Endothelial cell of umbilical vein (primary cell): ENCODE measurements around the gene MNAT1. TPM values are rescaled to one million over a fixed set of nuclear protein-coding genes. Genes with fewer than 3 reads are reported as not detected.
A peak's percentile ranks its signal among the peaks of the same experiment; 100 is the strongest.

ENCODE experiments used
- Bru-seq: library from RNA; stranded (reverse); fragments of 400-500 nt; gene quantifications from one replicate; lab custom pipeline; 2021; lab: Mats Ljungman, UMichigan
- BruChase-seq, 2 experiments: library from RNA; stranded (reverse); fragments of 400-500 nt; gene quantifications; one replicate each; lab custom pipeline; 2021; lab: Mats Ljungman, UMichigan
- BruUV-seq: library from RNA; stranded (reverse); fragments of 400-500 nt; replicated peaks from 2 replicates; lab custom pipeline; 2021; lab: Mats Ljungman, UMichigan
- CTCF ChIA-PET: fragments of 300-600, 350-600 bp; sonication (Branson Sonifier 250); formaldehyde crosslinking; loops from one replicate; lab custom pipeline; 2021; ENCODE audit warnings: antibody characterized with exemption, inconsistent platforms; lab: Charles Lee
- POLR2A ChIA-PET: fragments of 300-600, 350-600 bp; sonication (Branson Sonifier 250); formaldehyde crosslinking; loops from one replicate; lab custom pipeline; 2021; ENCODE audit warnings: antibody characterized with exemption, inconsistent platforms; lab: Charles Lee
- DNase-seq: peaks from one replicate; pipeline ENCODE4 v3.0.0-alpha.2; 2011; ENCODE audit warnings: low read depth, low spot score
- FAIRE-seq: peaks from 2 replicates; lab custom pipeline; 2011; peaks lifted over from hg19 to GRCh38; lab: Jason Lieb, UNC
- H2AFZ ChIP-seq: 2 replicates; pipeline ENCODE4 v1.6.0; 2012; ENCODE audit warnings: low read depth, low read length, control low read depth, inconsistent platforms
- H3K27ac ChIP-seq: 2 replicates; pipeline ENCODE4 v1.5.1; 2011; ENCODE audit warnings: low read depth, mild to moderate bottlenecking, control low read depth, low read length, moderate library complexity; ENCODE audit not compliant: insufficient read depth
- H3K27me3 ChIP-seq, 2 experiments: 2 replicates each; pipeline versions ENCODE4 v1.6.0 to v1.6.1; 2011; ENCODE audit warnings: low read length in 2 of 2, mixed read lengths in 1 of 2; ENCODE audit not compliant: control insufficient read depth in 2 of 2, insufficient read depth in 2 of 2
- H3K36me3 ChIP-seq, 2 experiments: 2 replicates in 1 of 2; 3 replicates in 1 of 2; pipeline ENCODE4 v1.5.1; 2011; ENCODE audit warnings: low read length in 2 of 2, mild to moderate bottlenecking in 1 of 2, moderate library complexity in 1 of 2; ENCODE audit not compliant: control insufficient read depth in 2 of 2, insufficient read depth in 2 of 2; ENCODE audit errors: extremely low read depth in 1 of 2
- H3K4me1 ChIP-seq: 3 replicates; pipeline ENCODE4 v1.5.1; 2011; ENCODE audit warnings: mild to moderate bottlenecking, low read length; ENCODE audit not compliant: control insufficient read depth, insufficient read depth; ENCODE audit errors: extremely low read depth
- H3K4me2 ChIP-seq: 2 replicates; pipeline ENCODE4 v1.6.1; 2011; ENCODE audit warnings: low read length, control low read depth, mixed read lengths; ENCODE audit not compliant: insufficient read depth
- H3K4me3 ChIP-seq, 3 experiments: fragments of 200-600 bp in 1 of 3; sonication (generic), shearing (Covaris generic) in 1 of 3; replicated peaks in 1 of 3; 2 replicates each; pipeline ENCODE4 v1.5.1; 2011 to 2016; ENCODE audit warnings: control low read depth in 3 of 3, low read length in 3 of 3, mild to moderate bottlenecking in 2 of 3, inconsistent platforms in 1 of 3, low read depth in 1 of 3, moderate library complexity in 1 of 3; ENCODE audit not compliant: insufficient read depth in 1 of 3
- H3K79me2 ChIP-seq: 2 replicates; pipeline ENCODE4 v1.6.0; 2012; ENCODE audit warnings: low read length, inconsistent platforms; ENCODE audit not compliant: control insufficient read depth, insufficient read depth
- H3K9ac ChIP-seq: replicated peaks from 2 replicates; pipeline ENCODE3; 2011; ENCODE audit warnings: low read length, control low read depth; ENCODE audit not compliant: insufficient read depth; ENCODE audit errors: extremely low read depth
- H3K9me1 ChIP-seq: replicated peaks from 3 replicates; pipeline ENCODE4 v1.6.0; 2011; ENCODE audit warnings: mild to moderate bottlenecking, low read length; ENCODE audit not compliant: control insufficient read depth, insufficient read depth; ENCODE audit errors: extremely low read depth
- H3K9me3 ChIP-seq: replicated peaks from 2 replicates; pipeline ENCODE4 v1.5.1; 2012; ENCODE audit warnings: low read length, inconsistent platforms; ENCODE audit not compliant: control insufficient read depth, insufficient read depth
- H4K20me1 ChIP-seq: replicated peaks from 2 replicates; pipeline ENCODE3; 2011; ENCODE audit warnings: mild to moderate bottlenecking, low read length; ENCODE audit not compliant: control insufficient read depth, insufficient read depth; ENCODE audit errors: extremely low read depth
- FOS ChIP-seq: IDR thresholded peaks from 2 replicates; pipeline ENCODE4 v1.6.1; 2011; ENCODE audit warnings: mild to moderate bottlenecking, low read length, moderate library complexity, borderline replicate concordance; ENCODE audit not compliant: insufficient read depth
- GATA2 ChIP-seq: IDR thresholded peaks from 2 replicates; pipeline ENCODE4 v1.7.0; 2011; ENCODE audit warnings: low read depth, mild to moderate bottlenecking, moderate library complexity, mixed read lengths, low read length; ENCODE audit not compliant: insufficient read length, insufficient read depth
- POLR2A ChIP-seq: IDR thresholded peaks from 2 replicates; pipeline ENCODE4 v1.6.1; 2012; ENCODE audit warnings: low read depth, mild to moderate bottlenecking, control low read depth, low read length
- POLR2AphosphoS5 ChIP-seq: IDR thresholded peaks from 2 replicates; pipeline ENCODE4 v1.6.1; 2012; ENCODE audit warnings: low read depth, mild to moderate bottlenecking, control low read depth, low read length, moderate library complexity; ENCODE audit not compliant: insufficient read depth
- dilution Hi-C: fragments of 300-500 bp; cut with MboI; formaldehyde crosslinking; loops from one replicate; pipeline ENCODE4 v1.15.0; 2019; ENCODE audit warnings: low sequenced_read_pairs; ENCODE audit not compliant: extremely low pct_ligation_motif_present
- intact Hi-C: fragments of 100-400 bp; cut with micrococcal nuclease; formaldehyde crosslinking; loops from one replicate; pipeline ENCODE4 v1.10.0; 2022
- long read RNA-seq: library from polyadenylated mRNA; stranded (forward); transcript quantifications from one replicate; pipeline ENCODE4 v2.0.0, GENCODE V29; 2021
- polyA minus RNA-seq, 3 experiments: library from RNA; depleted of rRNA, polyadenylated mRNA; stranded (reverse); fragments of >200 nt; gene quantifications; 1 replicate in 1 of 3; 2 replicates in 2 of 3; pipeline ENCODE4 v1.2.3, GENCODE V29; 2011
- polyA plus RNA-seq, 4 experiments: library from polyadenylated mRNA; depleted of rRNA in 3 of 4; stranded (reverse) in 3 of 4; unstranded in 1 of 4; fragments of >200 nt; gene quantifications; 2 replicates each; pipeline versions ENCODE4 v1.2.1 to v1.2.3, GENCODE V29; 2011 to 2012; ENCODE audit warnings: missing spikeins in 1 of 4
- total RNA-seq: library from RNA; stranded (reverse); gene quantifications from 2 replicates; pipeline ENCODE4 v1.2.3, GENCODE V29; 2021
- TF ChIP-seq, protein P1 (sequence below): IDR thresholded peaks from 2 replicates; pipeline ENCODE4 v1.6.1; 2011; ENCODE audit not compliant: insufficient read depth, insufficient read length

Gene MNAT1
- total RNA-seq (55.7 and 58.0 TPM in 2 replicates), polyA plus RNA-seq (32.9 and 35.7 TPM in 2 replicates), polyA minus RNA-seq (35.9 and 49.4 TPM in 2 replicates), Bru-seq, nascent RNA (percentile 89 among the genes with signal in this experiment), BruChase-seq, experiment 1, labeled RNA remaining after a 6-hour chase (percentile 68 among the genes with signal in this experiment), BruChase-seq, experiment 2, labeled RNA remaining after a 2-hour chase (percentile 73 among the genes with signal in this experiment)
- 50.8 and 52.6 TPM in 2 replicates for polyA plus RNA-seq (2011; cell fraction: cytosol; rRNA removed)
- polyA plus RNA-seq (2011; cell fraction: nucleus; rRNA removed), result 37.5 and 37.6 TPM in 2 replicates
- polyA plus RNA-seq (2012), result 37.0 and 59.1 TPM in 2 replicates
- 16.3 TPM for polyA minus RNA-seq (2011; cell fraction: cytosol; rRNA and poly(A)+ RNA removed)
- 91.2 and 106 TPM in 2 replicates for polyA minus RNA-seq (2011; cell fraction: nucleus; rRNA and poly(A)+ RNA removed)
- long read RNA-seq, transcript MNAT1-201 (8 exons, 2,635 nt), result major isoform, 104 of 128 reads
- long read RNA-seq, partial matches to known transcripts, result 3 of 128 reads
- long read RNA-seq, other reads (novel, unspliced or antisense), result 21 of 128 reads

DNA sequence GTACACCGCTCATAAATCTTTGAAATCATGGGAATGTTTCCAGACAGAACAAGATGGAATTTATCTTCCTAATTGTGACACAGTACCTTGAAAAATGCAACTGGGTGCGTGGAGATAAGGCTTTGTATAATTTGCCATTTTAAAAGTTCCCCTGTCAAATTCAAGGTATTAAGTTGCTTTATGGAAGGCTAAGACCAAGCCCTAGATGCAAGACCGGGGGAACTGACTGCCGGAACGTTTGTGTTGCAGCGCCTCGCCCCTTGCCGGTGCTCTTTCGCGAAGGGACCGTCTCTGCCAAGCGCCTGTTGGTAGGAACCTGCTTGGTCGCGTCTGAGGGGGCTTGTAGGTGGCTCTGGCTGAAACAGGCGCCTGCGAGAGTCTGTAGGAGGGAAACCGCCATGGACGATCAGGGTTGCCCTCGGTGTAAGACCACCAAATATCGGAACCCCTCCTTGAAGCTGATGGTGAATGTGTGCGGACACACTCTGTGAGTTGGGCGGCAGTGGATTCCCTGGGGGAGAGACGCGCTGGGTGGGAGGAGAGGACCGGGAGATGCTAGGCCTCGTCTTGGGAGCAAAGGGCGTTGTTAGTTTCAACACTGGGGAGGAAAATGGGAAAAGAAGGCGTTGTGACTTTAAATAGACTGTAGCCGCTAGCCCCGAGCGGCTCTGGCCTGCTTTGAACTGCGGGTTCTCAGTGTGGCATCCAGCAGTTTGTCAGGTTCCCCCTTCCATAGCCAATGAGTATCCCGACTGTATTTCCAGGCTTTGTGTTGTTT, at the start of gene MNAT1:
MNAT1 (plus strand) TSS at position 297 of the 778 bp plus-strand sequence; CDS start at position 399, 102 bp downstream.
- peaks cover 40% of the 10 kb centered on the region for H3K79me2 ChIP-seq
- POLR2A ChIA-PET, result no interaction called here

GRCh38 chr14:60686865-60687264, 47.7 kb upstream of the MNAT1 start:
- POLR2A ChIA-PET, result no interaction called here
- BruUV-seq, result no TSS peak
- no peak for DNase-seq
- H3K9me1 ChIP-seq, result no peaks in the 10 kb centered on the region
- no peaks in the 10 kb centered on the region for H4K20me1 ChIP-seq
- TF ChIP-seq FOS, result no peak
- TF ChIP-seq GATA2, result no peak
- TF ChIP-seq, protein P1, sequence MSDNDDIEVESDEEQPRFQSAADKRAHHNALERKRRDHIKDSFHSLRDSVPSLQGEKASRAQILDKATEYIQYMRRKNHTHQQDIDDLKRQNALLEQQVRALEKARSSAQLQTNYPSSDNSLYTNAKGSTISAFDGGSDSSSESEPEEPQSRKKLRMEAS, result no peak
- no peaks in the 10 kb centered on the region for H3K36me3 ChIP-seq
- intact Hi-C loops, result no loop called here
- H3K4me3 ChIP-seq, result no peak overlapping the region
- no peaks in the 10 kb centered on the region for H3K79me2 ChIP-seq
- H2AFZ ChIP-seq, result no peak overlapping the region
- no peak overlapping the region for H3K27ac ChIP-seq
- dilution Hi-C loops, result no loop called here
- no peaks in the 10 kb centered on the region for H3K27me3 ChIP-seq
- H3K4me2 ChIP-seq, result no peak overlapping the region
- H3K9ac ChIP-seq, result no peak overlapping the region
- no peaks in the 10 kb centered on the region for H3K9me3 ChIP-seq
- no peaks in the 10 kb centered on the region for H3K4me1 ChIP-seq
- no peak for FAIRE-seq
- CTCF ChIA-PET, result no interaction called here

More for the DNA sequence above, at the start of gene MNAT1:
- peaks cover 16% of the 10 kb centered on the region for H3K4me1 ChIP-seq
- FAIRE-seq (peak; percentile 86), DNase-seq (peak; percentile 90)
- no peaks in the 10 kb centered on the region for H4K20me1 ChIP-seq
- H3K4me3 ChIP-seq, result peak within 1 kb of the TSS; percentile 38 to 75 (median 59)
- TF ChIP-seq GATA2, result no peak
- TF ChIP-seq FOS, result no peak
- TF ChIP-seq POLR2A, result peak; percentile 77
- TF ChIP-seq POLR2AphosphoS5, result peak; percentile 89
- dilution Hi-C loops, result no loop called here
- H3K27ac ChIP-seq, result peak within 1 kb of the TSS; percentile 32
- CTCF ChIA-PET, result interaction anchor here (1.9 kb wide), 1 partner anchor 519 kb away, joined by 4 read pairs; no protein-coding TSS in a partner anchor
- peak within 1 kb of the TSS; percentile 92 for H3K4me2 ChIP-seq
- BruUV-seq, result TSS peak; percentile 62
- H3K9ac ChIP-seq, result peak within 1 kb of the TSS; percentile 72
- no peaks in the 10 kb centered on the region for H3K36me3 ChIP-seq
- H3K27me3 ChIP-seq, result peaks cover 9 to 25% of the 10 kb centered on the region in 2 experiments
- no peaks in the 10 kb centered on the region for H3K9me3 ChIP-seq
- intact Hi-C loops, result loop anchor here (1.0 to 5.0 kb wide), 4 partner anchors 10 to 518 kb away; partner anchors contain the start of genes SIX4, SLC38A6 and TRMT5
- H3K9me1 ChIP-seq, result no peaks in the 10 kb centered on the region
- peak within 1 kb of the TSS; percentile 74 for H2AFZ ChIP-seq
